B cell (primary cell): ENCODE data around the gene CAMK2G. TPM values are rescaled to one million over a fixed set of nuclear protein-coding genes. Genes with fewer than 3 reads are reported as not detected.

Experiments
- ATAC-seq: fragments of 200-7000 bp; cut with Tn5 transposase; one replicate; pipeline ENCODE4 v1.10.0; 2021; ENCODE audit warnings: low read depth, mild to moderate bottlenecking, moderate number of reproducible peaks, moderate library complexity
- CTCF ChIA-PET: fragments of 350-600 bp; sonication (Branson Sonifier 250); formaldehyde crosslinking; loops from one replicate; lab custom pipeline; 2021; ENCODE audit warnings: antibody characterized with exemption, inconsistent platforms; lab: Charles Lee
- POLR2A ChIA-PET: fragments of 350-600 bp; sonication (Branson Sonifier 250); formaldehyde crosslinking; loops from one replicate; lab custom pipeline; 2021; ENCODE audit warnings: antibody characterized with exemption; lab: Charles Lee
- DNase-seq: peaks from one replicate; pipeline ENCODE4 v3.0.0; 2013
- H2AFZ ChIP-seq: 2 replicates; pipeline ENCODE4 v1.6.1; 2012; ENCODE audit warnings: mild to moderate bottlenecking, low read depth, low read length; ENCODE audit not compliant: insufficient read depth, poor library complexity, severe bottlenecking
- H3K27ac ChIP-seq, 2 donors: 1 replicate in 1 of 2; 2 replicates in 1 of 2; pipeline ENCODE4 v1.5.1; 2012 to 2013; ENCODE audit warnings: low read length in 2 of 2, mild to moderate bottlenecking in 2 of 2, moderate library complexity in 1 of 2
- H3K27me3 ChIP-seq, 4 experiments: fragments of 200-600 bp in 1 of 4; sonication (generic) in 1 of 4; replicated peaks in 1 of 4; 1 replicate in 2 of 4; 2 replicates in 2 of 4; pipeline versions ENCODE4 v1.6.1 to v1.7.0; 2013 to 2016; ENCODE audit warnings: low read length in 3 of 4, mild to moderate bottlenecking in 2 of 4, mixed read lengths in 1 of 4, moderate library complexity in 1 of 4; ENCODE audit not compliant: insufficient read depth in 4 of 4, control insufficient read depth in 3 of 4; ENCODE audit errors: control extremely low read depth in 1 of 4
- H3K36me3 ChIP-seq, 2 experiments: replicated peaks in 1 of 2; 1 replicate in 1 of 2; 2 replicates in 1 of 2; pipeline versions ENCODE4 v1.6.1 to v1.7.1; 2013; ENCODE audit warnings: low read length in 1 of 2; ENCODE audit not compliant: insufficient read depth in 2 of 2, control insufficient read depth in 1 of 2; ENCODE audit errors: control extremely low read depth in 1 of 2, extremely low read depth in 1 of 2
- H3K4me1 ChIP-seq, 2 donors: fragments of 200-600 bp in 1 of 2; sonication (generic) in 1 of 2; 1 replicate in 1 of 2; 2 replicates in 1 of 2; pipeline versions ENCODE4 v1.5.1 to v1.6.1; 2013 to 2017; ENCODE audit warnings: low read length in 2 of 2; ENCODE audit not compliant: control insufficient read depth in 2 of 2, insufficient read depth in 2 of 2
- H3K4me2 ChIP-seq: replicated peaks from 2 replicates; pipeline ENCODE3; 2012; ENCODE audit warnings: mild to moderate bottlenecking, low read depth, low read length; ENCODE audit not compliant: poor library complexity, severe bottlenecking
- H3K4me3 ChIP-seq, 5 experiments: fragments of 200-600 bp in 1 of 5; sonication (generic) in 1 of 5; 1 replicate in 3 of 5; 2 replicates in 2 of 5; pipeline versions ENCODE4 v1.5.1 to v1.7.0; 2011 to 2016; ENCODE audit warnings: low read length in 4 of 5, mild to moderate bottlenecking in 4 of 5, low read depth in 2 of 5, control low read depth in 1 of 5, moderate library complexity in 1 of 5; ENCODE audit not compliant: insufficient read depth in 1 of 5; ENCODE audit errors: control extremely low read depth in 1 of 5, extremely low read depth in 1 of 5
- H3K79me2 ChIP-seq: fragments of 200-600 bp; sonication (generic); one replicate; pipeline ENCODE4 v1.6.0; 2016; ENCODE audit warnings: low read length; ENCODE audit not compliant: control insufficient read depth, insufficient read depth
- H3K9ac ChIP-seq: fragments of 200-600 bp; sonication (generic); 2 replicates; pipeline ENCODE4 v1.6.1; 2017; ENCODE audit warnings: mild to moderate bottlenecking, low read length, moderate library complexity
- H3K9me3 ChIP-seq, 3 donors: one replicate each; pipeline versions ENCODE4 v1.6.1 to v1.7.1; 2013; ENCODE audit warnings: low read length in 2 of 3; ENCODE audit not compliant: control insufficient read depth in 2 of 3, insufficient read depth in 1 of 3; ENCODE audit errors: control extremely low read depth in 1 of 3
- H4K20me1 ChIP-seq: 2 replicates; pipeline ENCODE4 v1.6.0; 2012; ENCODE audit warnings: mild to moderate bottlenecking, low read length; ENCODE audit not compliant: insufficient read depth, control insufficient read depth, poor library complexity, severe bottlenecking
- H3K27ac Mint-ChIP-seq: one replicate; pipeline ENCODE4 v1.8.0; 2021; ENCODE audit warnings: mixed read lengths
- H3K27me3 Mint-ChIP-seq: one replicate; pipeline ENCODE4 v1.8.0; 2021; ENCODE audit warnings: mixed read lengths
- H3K4me1 Mint-ChIP-seq: one replicate; pipeline ENCODE4 v1.8.0; 2021; ENCODE audit warnings: mixed read lengths
- H3K4me3 Mint-ChIP-seq: one replicate; pipeline ENCODE4 v1.8.0; 2021; ENCODE audit warnings: mixed read lengths
- H3K9me3 Mint-ChIP-seq: one replicate; pipeline ENCODE4 v1.8.0; 2022; ENCODE audit warnings: mixed read lengths; ENCODE audit not compliant: insufficient read depth
- EZH2 ChIP-seq: IDR thresholded peaks from 2 replicates; pipeline ENCODE4 v1.6.1; 2012; ENCODE audit warnings: borderline replicate concordance, low read depth, mild to moderate bottlenecking, moderate library complexity, low read length; ENCODE audit not compliant: insufficient read depth, poor library complexity, severe bottlenecking
- WGBS: methylation state at CpG from one replicate; pipeline ENCODE4 v1.1.5; 2013; ENCODE audit warnings: missing lambda C conversion rate; ENCODE audit not compliant: insufficient coverage; 5-methylcytosine and 5-hydroxymethylcytosine counted together
- intact Hi-C: fragments of 100-400 bp; cut with micrococcal nuclease; formaldehyde crosslinking; loops from one replicate; pipeline ENCODE4 v1.10.0; 2022
- polyA plus RNA-seq: library from polyadenylated mRNA; depleted of rRNA; stranded (reverse); fragments of >200 nt; gene quantifications from 2 replicates; pipeline ENCODE4 v1.2.3, GENCODE V29; 2012
- total RNA-seq, 2 donors: library from RNA; stranded (reverse); fragments of 120-200 nt in 1 of 2; gene quantifications; 1 replicate in 1 of 2; 2 replicates in 1 of 2; pipeline versions ENCODE4 v1.2.3 to v1.2.4, GENCODE V29; 2013 to 2022
- TF ChIP-seq, protein P1 (sequence below): fragments of 200-600 bp; IDR thresholded peaks from one replicate; pipeline ENCODE4 v1.8.0; 2022; ENCODE audit warnings: antibody characterized with exemption, mild to moderate bottlenecking

CAMK2G gene
- total and polyA plus RNA-seq, 2 donors (not counting 1 experiment from before 2014, with no cell fraction given): 42.7 to 48.7 TPM

DNA sequence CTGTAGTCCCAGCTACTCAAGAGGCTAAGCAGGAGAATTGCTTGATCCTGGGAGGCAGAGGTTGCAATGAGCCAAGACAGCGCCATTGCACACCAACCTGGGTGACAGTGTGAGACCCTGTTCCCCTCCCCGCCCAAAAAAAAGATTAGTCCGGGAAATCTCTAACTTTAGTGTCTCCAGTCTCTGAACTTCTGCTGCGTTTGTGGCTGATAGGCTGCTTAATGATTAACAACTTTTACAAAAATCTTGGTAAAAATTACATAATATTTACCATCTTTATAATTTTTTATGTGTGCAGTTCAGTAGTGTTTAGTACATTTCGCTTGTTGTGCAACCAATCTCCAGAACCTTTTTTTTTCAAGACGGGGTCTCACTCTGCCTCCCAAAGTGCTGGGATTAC is 26.9 kb upstream of the CAMK2G start:
- Histone ChIP-seq H3K4me1 (no peaks in the 10 kb centered on the region), H4K20me1 (no peaks in the 10 kb centered on the region), H3K79me2 (no peaks in the 10 kb centered on the region), H3K9me3 (no peaks in the 10 kb centered on the region), H3K27ac (no peak overlapping the region), H3K27me3 (peaks cover 0 to 13% (median 6%) of the 10 kb centered on the region in 4 experiments), H3K9ac (no peak overlapping the region), H3K4me3 (no peak overlapping the region), H2AFZ (no peak overlapping the region), H3K4me2 (no peak overlapping the region), H3K36me3 (no peaks in the 10 kb centered on the region)
- ChIA-PET POLR2A (no interaction called here), CTCF (no interaction called here)
- H3K27ac Mint-ChIP-seq: no peak overlapping the region
- no peak overlapping the region for H3K4me3 Mint-ChIP-seq
- no peak for DNase-seq
- no peak for ATAC-seq
- no peaks in the 10 kb centered on the region for H3K4me1 Mint-ChIP-seq
- no peak for TF ChIP-seq EZH2
- TF ChIP-seq, protein P1, sequence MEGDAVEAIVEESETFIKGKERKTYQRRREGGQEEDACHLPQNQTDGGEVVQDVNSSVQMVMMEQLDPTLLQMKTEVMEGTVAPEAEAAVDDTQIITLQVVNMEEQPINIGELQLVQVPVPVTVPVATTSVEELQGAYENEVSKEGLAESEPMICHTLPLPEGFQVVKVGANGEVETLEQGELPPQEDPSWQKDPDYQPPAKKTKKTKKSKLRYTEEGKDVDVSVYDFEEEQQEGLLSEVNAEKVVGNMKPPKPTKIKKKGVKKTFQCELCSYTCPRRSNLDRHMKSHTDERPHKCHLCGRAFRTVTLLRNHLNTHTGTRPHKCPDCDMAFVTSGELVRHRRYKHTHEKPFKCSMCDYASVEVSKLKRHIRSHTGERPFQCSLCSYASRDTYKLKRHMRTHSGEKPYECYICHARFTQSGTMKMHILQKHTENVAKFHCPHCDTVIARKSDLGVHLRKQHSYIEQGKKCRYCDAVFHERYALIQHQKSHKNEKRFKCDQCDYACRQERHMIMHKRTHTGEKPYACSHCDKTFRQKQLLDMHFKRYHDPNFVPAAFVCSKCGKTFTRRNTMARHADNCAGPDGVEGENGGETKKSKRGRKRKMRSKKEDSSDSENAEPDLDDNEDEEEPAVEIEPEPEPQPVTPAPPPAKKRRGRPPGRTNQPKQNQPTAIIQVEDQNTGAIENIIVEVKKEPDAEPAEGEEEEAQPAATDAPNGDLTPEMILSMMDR: no peak
- intact Hi-C loops: no loop called here
- no peaks in the 10 kb centered on the region for H3K9me3 Mint-ChIP-seq
- peaks cover 19% of the 10 kb centered on the region for H3K27me3 Mint-ChIP-seq
- whole genome bisulfite sequencing: 100% methylated on average over 3 of the region's 6 CpGs

DNA sequence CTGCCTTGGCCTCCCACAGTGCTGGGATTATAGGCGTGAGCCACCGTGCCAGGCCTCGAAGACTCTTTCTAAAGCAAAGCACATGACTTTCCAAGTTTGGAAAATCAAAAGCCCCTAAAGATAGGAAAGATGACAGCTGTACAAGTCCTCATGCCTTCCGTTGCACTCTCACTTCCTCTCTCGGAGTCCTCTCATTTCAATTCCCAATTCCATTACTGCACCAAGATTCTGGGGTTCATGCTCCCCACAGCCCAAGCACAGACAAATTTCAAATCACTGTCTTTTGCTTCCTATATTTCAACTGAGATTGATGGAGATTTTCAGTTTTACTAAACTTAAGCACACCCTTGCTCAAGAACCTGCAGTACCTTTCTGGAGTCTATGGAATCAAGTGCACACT is 25.7 kb upstream of the CAMK2G start:
- Mint-ChIP-seq H3K9me3 (no peaks in the 10 kb centered on the region), H3K4me3 (no peak overlapping the region), H3K27ac (no peak overlapping the region), H3K4me1 (no peaks in the 10 kb centered on the region), H3K27me3 (peaks cover 11% of the 10 kb centered on the region)
- no peak overlapping the region for H2AFZ ChIP-seq
- ChIA-PET CTCF (interaction anchor here (1.0 to 2.9 kb wide), 3 partner anchors 20 to 181 kb away, joined by 3 to 15 read pairs (median 4); no protein-coding TSS in a partner anchor), POLR2A (no interaction called here)
- peaks cover 0 to 10% (median 4%) of the 10 kb centered on the region in 4 experiments for H3K27me3 ChIP-seq
- no peaks in the 10 kb centered on the region for H3K4me1 ChIP-seq
- 84% methylated on average over 5 of the region's 5 CpGs for WGBS
- H3K36me3 ChIP-seq: no peaks in the 10 kb centered on the region
- H3K9me3 ChIP-seq: no peaks in the 10 kb centered on the region
- H3K4me3 ChIP-seq: no peak overlapping the region
- TF ChIP-seq, protein P1: no peak
- no peak for TF ChIP-seq EZH2
- no peak overlapping the region for H3K4me2 ChIP-seq
- H3K79me2 ChIP-seq: no peaks in the 10 kb centered on the region
- no peak overlapping the region for H3K9ac ChIP-seq
- DNase-seq (no peak), ATAC-seq (no peak)
- H4K20me1 ChIP-seq: no peaks in the 10 kb centered on the region
- H3K27ac ChIP-seq: no peak overlapping the region
- intact Hi-C loops: no loop called here
